GM19468 (cell line): ENCODE results near the gene TBC1D22A.

Source experiments
- ATAC-seq: cut with Tn5 transposase; IDR thresholded peaks from one replicate; pipeline ENCODE4 v1.9.1; 2021; ENCODE audit warnings: mild to moderate bottlenecking, moderate library complexity, moderate number of reproducible peaks; ENCODE audit not compliant: unreplicated experiment; ENCODE audit errors: extremely low read depth

Gene TBC1D22A

GRCh38 chr22:46851311-46851710 is 88.9 kb downstream of the TBC1D22A start:
- no peak for ATAC-seq

DNA sequence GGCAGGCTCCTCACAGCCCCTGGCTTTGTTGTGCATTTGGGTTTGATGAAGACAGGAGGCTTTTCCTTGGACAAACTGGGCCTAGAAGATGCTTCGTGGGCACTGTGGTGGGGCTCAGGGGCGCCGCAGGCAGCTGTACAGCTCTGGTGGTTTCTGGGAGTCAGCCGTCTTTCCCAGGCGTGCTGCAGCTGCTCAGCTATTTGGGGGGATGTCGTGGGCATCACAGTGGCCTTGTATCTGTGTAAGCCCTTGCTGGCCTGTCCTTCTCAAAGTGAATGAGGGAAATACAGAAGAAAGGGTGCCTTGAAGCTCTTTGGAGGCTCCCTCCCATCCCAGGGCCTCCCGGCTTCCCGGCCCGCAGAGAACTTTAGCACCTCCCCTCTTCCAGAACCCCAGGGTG is 89.5 kb downstream of the TBC1D22A start:
- ATAC-seq = no peak

DNA sequence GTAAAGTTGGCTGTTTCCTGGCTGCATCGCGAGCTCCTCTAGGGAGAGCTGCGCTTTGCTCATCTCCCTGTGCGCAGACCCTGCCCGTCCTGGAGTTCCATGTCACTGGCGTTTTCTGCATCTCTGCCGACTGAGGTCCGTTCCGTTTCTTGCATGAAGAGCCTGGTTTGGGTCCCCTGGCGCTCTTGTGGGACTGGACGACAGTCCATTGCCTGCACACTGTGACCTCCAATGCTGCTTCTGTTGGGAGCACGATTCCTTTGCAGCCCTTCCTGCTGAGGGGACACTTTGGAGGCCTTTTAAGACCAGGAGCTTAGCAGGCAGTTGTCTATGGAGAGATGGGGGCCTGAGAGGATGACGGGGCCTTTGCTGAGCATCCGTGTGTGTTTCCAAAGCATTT is 90.3 kb downstream of the TBC1D22A start:
- no peak for ATAC-seq

GRCh38 chr22:46853191-46853590 is 90.7 kb downstream of the TBC1D22A start:
- no peak for ATAC-seq

DNA sequence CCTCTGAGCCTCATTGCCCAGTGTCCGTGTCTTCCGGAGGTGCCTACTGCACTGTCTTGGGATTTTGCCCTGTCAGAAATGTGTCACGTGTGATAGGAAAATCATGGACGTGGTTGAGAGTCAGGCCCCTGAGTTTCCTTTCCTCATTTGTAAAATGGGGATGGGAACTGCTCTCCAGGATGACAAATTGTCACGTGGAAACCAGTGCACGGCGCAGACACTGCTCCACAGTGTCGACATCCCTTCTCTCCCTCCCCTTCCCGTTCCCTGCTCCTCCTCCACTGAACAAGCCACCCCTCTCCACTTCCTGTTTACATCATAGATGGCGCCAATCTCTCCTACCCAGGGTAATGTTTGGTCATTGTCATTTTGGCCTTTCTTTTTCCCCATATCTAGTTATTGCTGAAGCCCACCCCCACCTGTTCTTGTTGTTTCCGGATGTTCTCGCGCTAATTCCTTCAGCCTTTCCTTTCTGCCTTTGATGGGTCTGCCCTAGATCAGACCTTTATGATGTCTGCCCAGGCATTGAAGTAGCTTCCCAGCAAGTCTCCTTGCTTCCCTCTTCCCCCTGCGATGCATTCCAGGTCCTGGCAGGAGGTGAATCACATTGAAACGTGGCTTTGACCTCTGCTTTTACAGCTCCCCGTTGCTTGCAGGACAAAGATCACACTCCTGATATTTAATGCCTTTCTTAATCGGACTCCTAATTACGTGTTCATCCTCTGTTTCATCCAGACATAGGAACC is 91.8 kb downstream of the TBC1D22A start:
- no peak for ATAC-seq

GRCh38 chr22:46855681-46856080 is 93.2 kb downstream of the TBC1D22A start:
- no peak for ATAC-seq

GRCh38 chr22:46856661-46857060 is 94.2 kb downstream of the TBC1D22A start:
- no peak for ATAC-seq

DNA sequence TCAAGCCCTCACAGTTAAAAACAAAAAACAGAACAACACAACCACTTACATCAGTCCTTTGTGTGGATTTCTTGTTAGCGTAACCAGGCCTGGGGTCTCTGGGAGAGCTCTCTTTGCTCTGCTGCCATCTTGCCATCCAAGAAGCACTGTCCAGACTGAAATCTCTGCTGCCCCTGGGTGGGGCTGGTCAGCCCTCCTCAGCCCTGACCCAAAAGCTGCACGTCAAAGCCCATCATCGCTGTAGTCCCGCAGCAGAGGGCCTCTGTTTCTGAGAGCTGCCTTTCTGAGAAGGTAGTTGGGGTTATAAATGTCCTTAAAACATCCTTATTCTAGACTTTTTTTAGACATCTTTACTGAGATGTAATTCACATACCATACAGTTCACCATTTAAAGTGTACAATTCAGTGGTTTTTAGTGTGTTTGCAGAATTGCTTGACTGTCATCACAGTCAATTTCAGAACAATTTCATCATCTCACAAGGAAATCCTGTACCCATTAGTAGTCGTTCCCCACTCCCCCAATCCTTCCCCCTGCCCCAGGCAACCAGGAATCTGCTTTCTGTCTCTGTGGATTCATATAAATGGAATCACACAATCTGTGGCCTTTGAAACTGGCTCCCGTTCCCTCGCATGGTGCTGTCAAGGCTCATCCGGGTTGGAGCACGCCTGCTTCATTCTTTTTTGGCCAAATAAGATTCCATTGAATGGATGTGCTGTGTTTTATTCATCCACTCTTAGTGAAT is 94.9 kb downstream of the TBC1D22A start:
- ATAC-seq = no peak

DNA sequence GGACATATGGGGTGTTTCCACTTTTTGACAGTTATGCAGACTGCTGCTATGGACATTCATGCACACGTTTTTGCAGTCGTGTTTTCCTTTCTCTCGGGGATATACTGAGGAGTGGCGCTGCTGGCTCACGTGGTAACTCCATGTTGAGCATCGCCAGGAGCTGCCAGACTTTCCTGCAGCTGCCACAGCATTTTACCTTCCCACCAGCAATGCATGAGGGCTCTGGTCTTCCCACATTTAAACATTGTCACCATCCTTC is 95.4 kb downstream of the TBC1D22A start:
- ATAC-seq = no peak

GRCh38 chr22:46858181-46858771 is 95.8 kb downstream of the TBC1D22A start:
- no peak for ATAC-seq

DNA sequence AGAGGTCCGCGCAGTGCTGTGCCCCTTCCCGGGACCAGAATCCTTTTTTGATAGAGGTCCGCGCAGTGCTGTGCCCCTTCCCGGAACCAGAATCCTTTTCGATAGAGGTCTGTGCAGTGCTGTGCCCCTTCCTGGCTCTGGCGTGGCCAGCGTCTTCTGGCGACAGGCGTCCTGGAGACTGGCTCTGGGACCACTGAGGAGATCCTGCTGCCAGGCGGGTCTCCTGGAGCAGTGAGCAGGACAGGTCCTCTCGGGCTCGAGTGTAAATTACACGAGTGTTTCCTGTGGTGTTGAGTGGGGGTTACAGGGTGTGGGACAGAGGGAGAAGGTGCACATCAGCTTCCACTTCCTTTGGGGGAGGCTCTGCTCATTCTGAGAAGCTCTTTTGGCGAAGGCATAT is 98.1 kb downstream of the TBC1D22A start:
- ATAC-seq = no peak

DNA sequence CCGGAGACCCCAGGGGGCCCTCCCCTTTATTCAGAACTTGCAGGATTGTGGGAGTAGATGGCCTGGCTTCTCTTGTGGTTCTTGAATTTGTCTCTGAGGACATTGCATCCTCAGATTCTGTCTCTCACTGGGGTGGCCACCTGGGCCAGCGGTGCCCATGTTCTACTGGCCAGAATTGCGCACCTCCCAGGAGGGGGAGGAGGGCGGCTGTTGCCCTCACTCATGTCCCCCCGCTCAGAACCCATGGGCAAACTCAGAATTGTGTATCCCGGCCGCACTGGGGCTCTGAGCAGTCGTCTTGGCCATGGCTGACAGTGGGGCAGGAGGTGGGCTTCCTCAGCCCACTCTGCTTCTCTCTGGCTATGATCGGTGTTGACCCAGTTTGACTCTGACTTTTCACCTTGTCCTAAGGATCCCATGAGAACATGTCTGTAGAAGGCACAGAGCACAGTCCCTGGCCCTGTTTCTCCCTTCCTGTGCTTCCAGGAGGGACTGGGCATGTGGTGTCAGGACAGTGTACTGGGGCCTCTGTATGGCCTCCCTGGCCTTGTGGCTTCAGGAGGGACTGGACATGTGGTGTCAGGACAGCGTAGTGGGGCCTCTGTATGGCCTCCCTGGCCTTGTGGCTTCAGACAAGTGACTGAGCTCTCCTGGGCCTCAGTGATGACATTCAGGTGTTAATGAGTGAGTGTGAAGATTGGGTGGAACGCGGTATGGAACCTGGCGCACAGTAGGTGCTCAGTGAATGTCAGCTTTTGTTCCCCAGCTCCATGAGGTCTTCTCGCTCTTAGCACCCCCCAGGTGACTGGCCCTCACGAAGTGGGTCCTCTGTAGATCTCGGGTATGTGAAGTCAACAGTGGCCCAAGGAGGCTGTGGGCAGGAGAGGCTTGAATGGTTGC is 99.3 kb downstream of the TBC1D22A start:
- no peak for ATAC-seq

- no peak for ATAC-seq
Observed at GRCh38 chr22:46862418-46863324, 100.2 kb downstream of the TBC1D22A start.

DNA sequence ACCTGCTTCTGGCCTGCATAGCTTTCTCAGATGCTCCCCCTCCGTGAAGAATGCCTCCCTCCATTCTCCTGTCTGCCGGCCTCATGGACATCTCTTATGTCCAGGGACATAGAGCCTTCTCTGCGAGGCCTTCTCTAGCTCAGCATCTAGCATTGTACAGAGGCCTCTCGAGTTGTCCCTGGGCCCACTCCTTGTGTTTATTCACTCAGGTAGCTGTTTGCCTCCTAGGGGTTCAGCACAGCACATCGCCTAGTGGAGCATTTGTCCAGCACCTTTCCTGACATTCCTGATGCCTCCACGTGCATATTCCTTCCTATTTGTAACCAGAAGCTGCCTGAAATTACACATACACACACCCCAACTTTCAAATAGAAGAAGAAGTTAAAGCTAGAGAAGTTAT is 101.3 kb downstream of the TBC1D22A start:
- no peak for ATAC-seq

- no peak for ATAC-seq
Observed at GRCh38 chr22:46864314-46865051, 102.0 kb downstream of the TBC1D22A start.

DNA sequence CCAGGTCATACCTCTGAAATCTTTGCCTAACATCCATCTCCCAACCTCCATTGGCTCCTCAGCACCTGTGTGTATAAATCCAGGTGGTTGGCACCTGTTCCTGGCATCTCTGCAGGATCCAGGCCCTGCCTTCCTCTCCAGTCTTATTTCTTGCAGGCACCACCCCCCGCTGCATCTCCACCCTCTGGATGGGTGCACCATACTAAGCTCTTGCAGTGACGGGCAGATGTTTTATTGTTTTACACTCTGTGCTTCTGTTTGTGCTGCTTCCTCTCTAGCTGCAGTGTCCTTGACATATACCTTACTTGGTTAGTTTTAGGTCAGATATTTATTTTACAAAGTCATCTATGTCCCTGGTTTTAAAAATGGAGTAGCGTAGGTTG is 102.6 kb downstream of the TBC1D22A start:
- no peak for ATAC-seq

GRCh38 chr22:46865642-46866041 is 103.2 kb downstream of the TBC1D22A start:
- ATAC-seq = no peak

- no peak for ATAC-seq
Observed at GRCh38 chr22:46866591-46866990, 104.1 kb downstream of the TBC1D22A start.

DNA sequence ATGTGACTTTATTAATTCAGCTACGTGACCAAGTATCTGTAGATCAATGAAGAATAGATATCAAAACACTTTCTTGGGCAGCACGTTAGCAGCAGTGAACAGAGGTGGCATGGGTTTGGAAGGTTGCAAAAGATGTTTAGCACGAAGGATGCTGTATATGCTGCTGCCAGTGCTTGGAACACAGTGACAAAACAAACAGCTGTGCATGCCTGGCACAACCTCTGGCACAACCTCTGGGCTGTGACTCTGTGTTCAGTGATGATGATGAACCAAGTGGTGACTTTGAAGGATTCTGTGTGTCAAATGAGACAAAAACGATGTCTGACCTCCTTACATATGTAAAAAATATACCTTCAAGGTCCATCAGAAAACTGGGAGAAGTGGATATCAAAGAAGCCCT is 104.7 kb downstream of the TBC1D22A start:
- ATAC-seq = no peak
